Activated CD4-positive, alpha-beta T cell treated with anti-CD3 and anti-CD28 coated beads for 36 hours (primary cell): ENCODE results near the gene RUNX2. TPM values are rescaled to one million over a fixed set of nuclear protein-coding genes. Genes with fewer than 3 reads are reported as not detected.

Experiments used
- ATAC-seq: fragments of 200-7000 bp; cut with Tn5 transposase; one replicate; pipeline ENCODE4 v1.10.0; 2021; ENCODE audit warnings: mild to moderate bottlenecking, moderate library complexity
- CTCF ChIA-PET: fragments of 350-600 bp; sonication (Branson Sonifier 250); formaldehyde crosslinking; loops from one replicate; lab custom pipeline; 2021; ENCODE audit warnings: antibody characterized with exemption; lab: Charles Lee
- POLR2A ChIA-PET: fragments of 350-600 bp; sonication (Branson Sonifier 250); formaldehyde crosslinking; loops from one replicate; lab custom pipeline; 2021; ENCODE audit warnings: antibody characterized with exemption, inconsistent platforms; lab: Charles Lee
- DNase-seq: peaks from one replicate; pipeline ENCODE4 v3.0.0-alpha.2; 2020
- H3K27ac Mint-ChIP-seq: one replicate; pipeline ENCODE4 v1.8.0; 2021; ENCODE audit warnings: mixed read lengths
- H3K27me3 Mint-ChIP-seq: one replicate; pipeline ENCODE4 v1.8.0; 2021; ENCODE audit warnings: mixed read lengths
- H3K36me3 Mint-ChIP-seq: one replicate; pipeline ENCODE4 v1.8.0; 2021; ENCODE audit warnings: low read depth, mixed read lengths
- H3K4me1 Mint-ChIP-seq: one replicate; pipeline ENCODE4 v1.8.0; 2021; ENCODE audit warnings: mixed read lengths
- H3K4me3 Mint-ChIP-seq: one replicate; pipeline ENCODE4 v1.8.0; 2021; ENCODE audit warnings: mild to moderate bottlenecking, moderate library complexity, mixed read lengths
- H3K9me3 Mint-ChIP-seq: one replicate; pipeline ENCODE4 v1.8.0; 2021; ENCODE audit warnings: low read depth, mixed read lengths
- intact Hi-C, 2 experiments: fragments of 100-400 bp; cut with DNase I in 1 of 2; cut with micrococcal nuclease in 1 of 2; formaldehyde crosslinking; loops; one replicate each; pipeline versions ENCODE4 v1.14.2 to v1.15.1; 2022 to 2024; cut with DNase I, micrococcal nuclease
- total RNA-seq, 2 experiments: library from RNA; stranded (reverse); gene quantifications; one replicate each; pipeline ENCODE4 v1.2.3, GENCODE V29; 2021

Gene RUNX2
- total RNA-seq, 2 experiments from 2014 or later, result 14.6 to 18.1 TPM

DNA sequence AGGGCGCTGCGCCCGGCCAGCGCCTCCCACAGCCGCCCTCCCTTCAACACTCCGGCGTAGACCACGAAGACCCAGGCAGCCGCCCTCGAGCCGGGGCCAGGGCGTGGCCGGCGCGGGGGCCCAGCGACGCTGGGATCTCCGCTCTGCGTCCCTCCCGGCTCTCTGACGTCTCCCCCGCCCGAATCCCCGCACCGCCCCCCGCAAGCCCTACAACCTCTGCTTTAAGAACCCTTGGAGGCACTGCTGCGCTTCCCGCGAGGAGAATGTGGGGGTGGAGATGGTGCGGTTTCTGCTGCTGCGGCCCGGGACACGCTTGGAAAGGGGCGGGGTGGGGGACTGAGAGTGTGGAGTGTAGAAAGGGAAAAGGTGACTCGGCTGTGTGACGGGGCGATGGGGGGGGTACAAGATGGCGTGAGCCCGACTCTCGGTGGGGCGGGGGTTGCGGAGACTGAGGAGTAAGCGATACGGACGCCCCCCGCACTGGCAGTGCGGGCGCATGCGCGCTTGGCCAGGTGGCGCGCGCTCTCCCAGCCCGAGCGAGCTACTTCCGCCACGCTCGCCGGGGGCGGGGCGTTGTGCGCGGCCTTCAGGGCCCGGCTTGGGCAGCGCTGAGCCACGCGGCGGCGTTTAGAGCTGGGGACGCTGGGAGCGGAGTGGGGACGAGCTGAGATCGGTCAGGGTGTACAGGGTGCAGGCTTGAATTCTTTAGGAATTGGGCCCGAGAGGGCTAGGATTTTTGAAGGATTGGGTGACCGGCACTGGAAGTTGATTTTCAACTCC, 49.6 kb downstream of the RUNX2 start, which contains the start of gene SUPT3H:
Gene SUPT3H (minus strand): TSS at position 381 of the 780 bp plus-strand sequence.
- peak; percentile 97 for DNase-seq
- ChIA-PET CTCF (interaction anchor here (0.6 to 2.8 kb wide), 9 partner anchors 14 to 715 kb away, joined by 3 to 11 read pairs (median 3); no protein-coding TSS in a partner anchor), POLR2A (interaction anchor here (0.6 to 1.4 kb wide), 10 partner anchors 17 to 547 kb away, joined by 3 read pairs; no protein-coding TSS in a partner anchor)
- intact Hi-C loops, result loop anchor here (1.0 to 10.0 kb wide), 15 partner anchors 41 to 1133 kb away; partner anchors contain the start of gene HSP90AB1 (in 1 of the 2)
- peak; percentile 89 for ATAC-seq
- H3K27ac Mint-ChIP-seq, result peak within 1 kb of the TSS; percentile 100
- H3K36me3 Mint-ChIP-seq, result peaks cover 2% of the 10 kb centered on the region
- no peaks in the 10 kb centered on the region for H3K27me3 Mint-ChIP-seq
- H3K9me3 Mint-ChIP-seq, result no peaks in the 10 kb centered on the region
- peaks cover 22% of the 10 kb centered on the region for H3K4me1 Mint-ChIP-seq
- H3K4me3 Mint-ChIP-seq, result peak within 1 kb of the TSS; percentile 99

DNA sequence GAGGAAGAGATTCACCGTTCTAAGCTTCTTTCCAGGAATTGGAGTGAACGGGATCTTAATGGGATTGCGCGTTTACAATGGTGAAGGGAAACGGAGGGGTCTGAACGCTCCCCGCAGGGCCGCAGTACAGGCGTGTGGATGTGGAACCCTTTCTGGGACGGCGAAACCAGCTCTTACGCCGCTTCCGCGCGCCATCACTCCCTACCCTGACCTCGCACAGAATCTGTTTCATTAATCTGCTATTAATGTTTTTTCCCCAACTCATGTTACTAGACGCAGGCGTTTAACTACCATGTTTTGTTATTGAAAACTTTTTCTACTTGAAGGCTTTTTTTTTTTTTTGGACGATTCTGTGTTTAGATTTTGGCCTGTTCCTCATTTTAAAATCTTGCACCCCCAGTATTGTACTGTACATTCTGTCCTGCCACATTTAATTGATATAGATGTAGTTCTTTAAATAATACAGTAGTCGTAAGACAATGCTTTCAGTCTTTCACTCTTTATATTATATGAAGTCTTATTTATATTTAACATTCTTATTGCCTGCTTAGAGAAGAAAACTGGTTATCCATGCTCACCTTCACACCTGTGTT, 50.3 kb downstream of the RUNX2 start:
- CTCF ChIA-PET, result interaction anchor here (0.6 to 2.8 kb wide), 6 partner anchors 42 to 715 kb away, joined by 3 to 11 read pairs (median 4); no protein-coding TSS in a partner anchor
- ATAC-seq (peak; percentile 11), DNase-seq (peak; percentile 53)
- H3K4me1 Mint-ChIP-seq, result peaks cover 17% of the 10 kb centered on the region
- intact Hi-C loops, result loop anchor here (1.0 to 10.0 kb wide), 12 partner anchors 40 to 1134 kb away; partner anchors contain the start of gene HSP90AB1 (in 1 of the 2)
- peaks cover 2% of the 10 kb centered on the region for H3K36me3 Mint-ChIP-seq
- POLR2A ChIA-PET, result interaction anchor here (0.6 to 1.4 kb wide), 7 partner anchors 17 to 423 kb away, joined by 3 read pairs; no protein-coding TSS in a partner anchor
- H3K9me3 Mint-ChIP-seq, result no peaks in the 10 kb centered on the region
- peak overlapping the region; percentile 100 for H3K27ac Mint-ChIP-seq
- H3K4me3 Mint-ChIP-seq, result peak overlapping the region; percentile 99
- H3K27me3 Mint-ChIP-seq, result no peaks in the 10 kb centered on the region

GRCh38 chr6:45382391-45382790, 54.3 kb downstream of the RUNX2 start:
- DNase-seq (no peak), ATAC-seq (no peak)
- no peak overlapping the region for H3K4me3 Mint-ChIP-seq
- no peaks in the 10 kb centered on the region for H3K9me3 Mint-ChIP-seq
- no peaks in the 10 kb centered on the region for H3K36me3 Mint-ChIP-seq
- H3K27ac Mint-ChIP-seq, result no peak overlapping the region
- peaks cover 6% of the 10 kb centered on the region for H3K4me1 Mint-ChIP-seq
- intact Hi-C loops, result no loop called here
- ChIA-PET POLR2A (no interaction called here), CTCF (no interaction called here)
- no peaks in the 10 kb centered on the region for H3K27me3 Mint-ChIP-seq

DNA sequence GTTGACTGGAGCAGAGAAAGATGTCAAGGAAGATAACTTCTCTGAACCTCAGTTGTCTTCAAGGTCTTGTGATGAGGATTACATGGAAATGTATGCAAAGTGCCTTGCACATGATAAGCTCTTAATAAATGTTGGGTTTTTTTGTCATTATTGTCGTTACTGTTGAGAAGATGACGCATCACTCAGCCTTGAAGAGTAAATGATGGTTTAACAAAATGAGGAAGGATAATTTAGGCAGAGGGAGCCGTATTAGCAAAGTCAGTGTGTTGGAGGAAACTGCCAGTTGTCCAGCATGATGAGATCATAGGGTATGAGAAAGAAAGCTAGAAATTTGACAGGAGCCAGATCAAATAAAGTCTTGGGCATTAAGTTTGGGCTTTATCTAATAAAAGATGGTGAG, 58.4 kb downstream of the RUNX2 start:
- Mint-ChIP-seq H3K27ac (no peak overlapping the region), H3K4me3 (no peak overlapping the region), H3K4me1 (peaks cover 3% of the 10 kb centered on the region), H3K9me3 (peaks cover 1% of the 10 kb centered on the region), H3K27me3 (no peaks in the 10 kb centered on the region), H3K36me3 (no peaks in the 10 kb centered on the region)
- DNase-seq, result no peak
- POLR2A ChIA-PET, result no interaction called here
- ATAC-seq, result no peak
- intact Hi-C loops, result no loop called here
- CTCF ChIA-PET, result interaction anchor here (1.2 kb wide), 1 partner anchor 328 kb away, joined by 4 read pairs; no protein-coding TSS in a partner anchor

GRCh38 chr6:45387236-45387635, 59.1 kb downstream of the RUNX2 start:
- ATAC-seq, result no peak
- H3K4me3 Mint-ChIP-seq, result no peak overlapping the region

DNA sequence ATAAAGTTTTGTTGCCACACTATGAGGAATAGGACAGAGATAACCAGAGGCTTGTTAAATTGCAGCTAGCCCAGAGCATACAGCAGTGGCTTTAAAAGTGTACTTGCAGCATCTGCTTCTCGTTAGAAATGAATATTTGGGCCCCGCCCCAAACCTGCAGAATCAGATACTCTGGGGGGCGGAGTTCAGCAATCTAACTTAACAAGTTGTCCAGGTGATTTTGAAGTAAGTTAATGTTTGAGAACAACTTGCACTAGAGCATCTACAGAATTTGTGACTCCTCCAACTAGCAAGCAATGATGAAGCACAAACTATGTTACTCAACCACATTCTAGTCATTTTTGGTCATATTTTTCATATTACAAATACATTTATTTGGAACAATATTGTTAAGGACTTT, 60.2 kb downstream of the RUNX2 start:
- no peak overlapping the region for H3K27ac Mint-ChIP-seq
- POLR2A ChIA-PET, result no interaction called here
- peaks cover 10% of the 10 kb centered on the region for H3K9me3 Mint-ChIP-seq

More at GRCh38 chr6:45387236-45387635, 59.1 kb downstream of the RUNX2 start:
- Mint-ChIP-seq H3K27me3 (no peaks in the 10 kb centered on the region), H3K27ac (no peak overlapping the region), H3K9me3 (peaks cover 2% of the 10 kb centered on the region), H3K4me1 (peaks cover 3% of the 10 kb centered on the region), H3K36me3 (no peaks in the 10 kb centered on the region)
- ChIA-PET CTCF (interaction anchor here (0.6 to 1.2 kb wide), 3 partner anchors 327 to 947 kb away, joined by 3 to 4 read pairs (median 4); no protein-coding TSS in a partner anchor), POLR2A (no interaction called here)
- DNase-seq, result no peak
- intact Hi-C loops, result no loop called here

DNA sequence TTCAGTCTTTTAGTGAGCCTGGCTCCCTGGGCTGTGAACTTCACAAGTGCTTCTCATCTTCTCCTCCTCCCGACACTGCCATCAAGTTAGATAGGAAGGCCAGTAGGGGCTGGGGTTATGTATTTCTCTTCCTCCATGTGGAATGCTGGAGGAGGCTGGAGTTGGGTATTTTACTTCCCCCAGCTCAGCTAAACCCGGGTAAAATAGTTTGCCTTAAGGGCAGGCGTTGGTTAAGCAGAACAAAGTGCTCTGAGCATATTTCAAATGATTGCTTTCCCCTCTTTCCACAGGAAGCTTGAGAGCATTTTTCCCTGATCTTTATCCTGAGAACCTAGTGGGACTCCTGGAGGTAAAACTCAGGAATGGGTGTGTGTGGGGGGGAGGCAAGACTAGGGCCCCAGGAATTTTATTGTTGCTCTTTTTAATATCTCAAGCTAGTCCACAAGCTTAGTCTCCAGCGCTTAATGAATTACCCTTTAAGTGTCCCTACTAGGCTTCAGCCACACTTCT, 66.5 kb downstream of the RUNX2 start:
- DNase-seq, result no peak
- Mint-ChIP-seq H3K36me3 (no peaks in the 10 kb centered on the region), H3K9me3 (peaks cover 14% of the 10 kb centered on the region), H3K27me3 (no peaks in the 10 kb centered on the region), H3K4me3 (no peak overlapping the region), H3K4me1 (peaks cover 13% of the 10 kb centered on the region), H3K27ac (no peak overlapping the region)
- intact Hi-C loops, result no loop called here
- ATAC-seq, result no peak
- ChIA-PET POLR2A (interaction anchor here (1.0 kb wide), 1 partner anchor 17 kb away, joined by 3 read pairs; the partner anchor contains the start of gene SUPT3H), CTCF (no interaction called here)

More for the DNA sequence above, 60.2 kb downstream of the RUNX2 start:
- DNase-seq (no peak), ATAC-seq (no peak)
- Mint-ChIP-seq H3K4me1 (peaks cover 3% of the 10 kb centered on the region), H3K27me3 (no peaks in the 10 kb centered on the region), H3K4me3 (no peak overlapping the region), H3K36me3 (no peaks in the 10 kb centered on the region)
- CTCF ChIA-PET, result no interaction called here
- intact Hi-C loops, result no loop called here

DNA sequence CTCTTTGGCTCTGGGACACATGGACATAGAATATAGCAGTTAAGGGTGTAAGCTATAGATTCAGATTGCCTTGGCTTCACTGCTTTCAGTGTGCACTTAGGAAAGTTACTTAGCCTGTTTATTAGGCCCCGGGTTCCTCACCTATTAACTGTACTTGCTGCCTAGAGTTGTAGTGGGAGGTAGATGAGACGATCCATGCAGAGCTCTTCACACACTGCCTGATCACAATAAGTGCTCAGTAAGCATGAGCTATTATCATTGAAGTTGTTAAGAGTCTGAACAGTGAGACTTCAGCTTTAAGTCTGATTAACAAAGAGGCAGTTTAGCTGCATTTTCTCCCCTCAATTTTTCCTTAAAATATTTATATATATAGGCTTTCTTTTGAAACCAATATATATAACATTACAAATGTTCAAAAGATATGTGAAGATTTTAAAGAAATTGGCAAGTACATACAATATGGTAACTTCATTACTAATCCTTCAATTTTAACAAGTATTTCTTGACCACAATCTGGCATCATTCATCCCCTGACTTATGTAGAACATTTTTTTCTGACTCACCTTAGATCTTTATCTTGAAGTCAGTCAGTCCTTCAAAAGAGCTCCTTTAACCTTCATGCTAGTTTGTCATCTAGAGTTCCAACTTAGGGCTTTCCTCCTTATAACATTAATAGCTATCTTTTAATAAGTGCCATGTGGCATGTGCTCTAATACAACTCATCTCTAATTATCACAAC, 70.1 kb downstream of the RUNX2 start:
- H3K27me3 Mint-ChIP-seq, result peaks cover 5% of the 10 kb centered on the region
- intact Hi-C loops, result no loop called here
- ChIA-PET POLR2A (interaction anchor here (1.1 kb wide), 1 partner anchor 20 kb away, joined by 3 read pairs; no protein-coding TSS in a partner anchor), CTCF (interaction anchor here (0.6 to 1.4 kb wide), 6 partner anchors 13 to 1106 kb away, joined by 3 to 4 read pairs (median 3); no protein-coding TSS in a partner anchor)
- H3K36me3 Mint-ChIP-seq, result no peaks in the 10 kb centered on the region
- ATAC-seq (peak; percentile 74), DNase-seq (no peak)
- no peak overlapping the region for H3K4me3 Mint-ChIP-seq
- H3K4me1 Mint-ChIP-seq, result peaks cover 10% of the 10 kb centered on the region
- peaks cover 5% of the 10 kb centered on the region for H3K9me3 Mint-ChIP-seq
- no peak overlapping the region for H3K27ac Mint-ChIP-seq

DNA sequence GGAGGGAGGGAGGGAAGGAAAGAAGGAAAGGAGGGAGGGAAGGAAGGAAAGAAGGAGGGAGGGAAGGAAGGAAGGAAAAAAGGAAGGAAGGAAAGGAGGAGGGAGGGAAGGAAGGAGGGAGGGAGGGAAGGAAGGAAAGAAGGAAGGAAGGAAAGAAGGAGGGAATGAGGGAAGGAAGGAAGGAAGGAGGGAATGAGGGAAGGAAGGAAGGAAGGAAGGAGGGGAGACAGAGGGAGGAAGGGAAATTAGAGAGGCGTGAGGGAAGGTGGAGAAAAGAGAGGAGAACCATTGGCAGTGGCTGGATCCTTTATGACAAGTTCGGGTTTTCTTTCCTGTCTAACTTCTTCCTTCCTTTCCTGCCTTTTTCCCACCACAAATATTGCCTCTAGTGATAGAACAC, 71.9 kb downstream of the RUNX2 start:
- no peaks in the 10 kb centered on the region for H3K9me3 Mint-ChIP-seq
- no peak for ATAC-seq
- POLR2A ChIA-PET, result no interaction called here
- no peak overlapping the region for H3K4me3 Mint-ChIP-seq
- DNase-seq, result no peak
- peaks cover 6% of the 10 kb centered on the region for H3K4me1 Mint-ChIP-seq
- intact Hi-C loops, result no loop called here
- CTCF ChIA-PET, result no interaction called here
- no peaks in the 10 kb centered on the region for H3K36me3 Mint-ChIP-seq
- H3K27me3 Mint-ChIP-seq, result peaks cover 5% of the 10 kb centered on the region
- no peak overlapping the region for H3K27ac Mint-ChIP-seq

- Mint-ChIP-seq H3K4me3 (no peak overlapping the region), H3K4me1 (peaks cover 26% of the 10 kb centered on the region), H3K36me3 (no peaks in the 10 kb centered on the region), H3K27me3 (peaks cover 5% of the 10 kb centered on the region), H3K27ac (no peak overlapping the region), H3K9me3 (no peaks in the 10 kb centered on the region)
- ChIA-PET CTCF (interaction anchor here (0.5 kb wide), 1 partner anchor 136 kb away, joined by 3 read pairs; no protein-coding TSS in a partner anchor), POLR2A (no interaction called here)
- intact Hi-C loops, result no loop called here
- DNase-seq (no peak), ATAC-seq (no peak)
These were observed 83.8 kb downstream of the RUNX2 start for GRCh38 chr6:45411959-45412358.
